DND-41 (cell line): ENCODE measurements around the gene SUMF2.
A peak's percentile ranks its signal among the peaks of the same experiment; 100 is the strongest.

Source experiments
- CTCF ChIP-seq: IDR thresholded peaks from 2 replicates; pipeline ENCODE4 v1.5.1; 2012; ENCODE audit warnings: borderline replicate concordance, low read length, moderate library complexity, mild to moderate bottlenecking; ENCODE audit not compliant: poor library complexity, severe bottlenecking; ENCODE audit errors: extremely low read depth
- EZH2 ChIP-seq: IDR thresholded peaks from 3 replicates; pipeline ENCODE4 v1.6.1; 2012; ENCODE audit warnings: borderline replicate concordance, low read depth, mild to moderate bottlenecking, moderate library complexity, low read length, inconsistent platforms; ENCODE audit not compliant: severe bottlenecking

- peak; percentile 6 for TF ChIP-seq CTCF
- TF ChIP-seq EZH2: no peak
Measured at GRCh38 chr7:56105508-56105907, 41.4 kb downstream of the SUMF2 start.
